ENCODE results near the gene MED12L.

DNA sequence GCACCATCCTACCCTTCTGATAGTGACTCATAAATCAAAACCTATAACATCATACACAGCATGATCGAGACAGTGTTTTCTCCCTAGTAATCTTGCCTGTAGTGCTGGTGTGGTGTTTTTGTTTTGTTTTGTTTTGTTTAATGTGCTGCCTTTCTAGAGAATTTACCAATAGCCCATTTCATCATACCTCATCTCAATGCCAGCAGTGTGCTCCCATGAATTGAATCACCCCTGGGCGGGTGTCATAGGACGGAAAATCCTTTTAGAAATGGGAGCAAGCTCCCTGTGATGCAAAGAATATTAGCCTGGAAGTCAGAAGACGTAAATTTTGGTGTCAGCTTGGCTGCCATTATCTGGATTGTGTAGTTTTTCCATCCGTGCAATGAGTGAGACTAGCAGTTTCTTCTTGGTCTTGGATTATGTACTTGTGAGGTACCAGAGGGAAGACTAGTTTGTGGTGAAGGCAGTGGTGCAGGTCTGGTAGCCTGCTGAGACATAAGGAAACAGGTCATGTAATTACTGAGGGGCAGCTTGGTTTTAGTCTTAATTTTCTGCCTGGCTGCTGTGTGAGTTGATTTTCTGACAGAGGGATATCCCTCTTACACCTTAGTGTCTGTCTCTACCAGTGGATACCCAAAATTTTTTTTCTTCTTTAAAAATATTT, 345.5 kb downstream of the MED12L start:
- TF ChIP-seq POLR2AphosphoS5 (IDR thresholded peaks at IDR 0.05; ENCODE audit: borderline replicate concordance, low read depth, low read length) (no peak), EZH2 (IDR thresholded peaks at IDR 0.05) (no peak)

Data from SK-N-MC (cell line).